Gastroesophageal sphincter (tissue), 3 donors: ENCODE results near the gene NIM1K.

Source experiments
- CTCF ChIP-seq, 4 experiments: fragments of 200-600 bp in 2 of 4; fragments of 450-650 bp in 2 of 4; sonication (generic) in 1 of 4; IDR thresholded peaks; one replicate each; pipeline ENCODE4 v1.5.1; 2017 to 2019; ENCODE audit warnings: antibody characterized with exemption in 4 of 4, mild to moderate bottlenecking in 2 of 4, moderate library complexity in 2 of 4
- EP300 ChIP-seq: sonication (generic); formaldehyde crosslinking; IDR thresholded peaks from one replicate; pipeline ENCODE4 v1.6.1; 2017; ENCODE audit warnings: antibody characterized with exemption, mild to moderate bottlenecking
- POLR2A ChIP-seq, 2 donors: fragments of 450-650 bp; IDR thresholded peaks; one replicate each; pipeline ENCODE4 v1.6.1; 2017; ENCODE audit warnings: antibody characterized with exemption in 2 of 2, mild to moderate bottlenecking in 2 of 2, moderate library complexity in 1 of 2
- POLR2AphosphoS5 ChIP-seq: sonication (generic); formaldehyde crosslinking; IDR thresholded peaks from one replicate; pipeline ENCODE4 v1.6.1; 2017; ENCODE audit warnings: antibody characterized with exemption

GRCh38 chr5:43192558-43193180, 644 bp downstream of the NIM1K start:
- TF ChIP-seq CTCF (IDR thresholded peaks at IDR 0.05) (no peak), POLR2AphosphoS5 (no peak), POLR2A (IDR thresholded peaks at IDR 0.05) (no peak), EP300 (no peak)
